HepG2 (cell line): ENCODE measurements around the gene TLCD1. TPM values are rescaled to one million over a fixed set of nuclear protein-coding genes. Genes with fewer than 3 reads are reported as not detected.

Source experiments
- ATAC-seq: fragments of 200-7000 bp; cut with Tn5 transposase; 3 replicates; pipeline ENCODE4 v1.9.1; 2020; ENCODE audit warnings: mild to moderate bottlenecking, moderate library complexity
- BruUV-seq: library from RNA; stranded (reverse); fragments of 400-500 nt; replicated peaks from 2 replicates; lab custom pipeline; 2021; lab: Mats Ljungman, UMichigan
- CTCF ChIA-PET: fragments of 300-600 bp; formaldehyde crosslinking; extraction: SDS; loops from one replicate; lab custom pipeline; 2021; ENCODE audit warnings: low total read pairs, inconsistent platforms, low intra/inter-chr PET ratio; lab: Yijun Ruan, JAX
- POLR2A ChIA-PET: fragments of 350-600 bp; sonication (Branson Sonifier 250); formaldehyde crosslinking; loops from one replicate; lab custom pipeline; 2020; ENCODE audit warnings: antibody characterized with exemption, inconsistent platforms; lab: Yijun Ruan, JAX
- DNase-seq: peaks from one replicate; pipeline ENCODE4 v3.0.0-alpha.2; 2015; ENCODE audit warnings: low spot score
- FAIRE-seq: peaks from 3 replicates; lab custom pipeline; 2011; peaks lifted over from hg19 to GRCh38; lab: Jason Lieb, UNC
- H2AFZ ChIP-seq: one replicate; pipeline ENCODE4 v1.6.1; 2011; ENCODE audit warnings: low read length, inconsistent platforms
- H3K27ac ChIP-seq: fragments of 300-600 bp; 3 replicates; pipeline ENCODE4 v1.8.0; 2011; ENCODE audit warnings: mixed run types, mild to moderate bottlenecking, mixed read lengths, low read length, inconsistent platforms; ENCODE audit not compliant: insufficient read depth; ENCODE audit errors: extremely low read length
- H3K27me3 ChIP-seq, 2 experiments: fragments of 200-600 bp in 1 of 2; 2 replicates in 1 of 2; 3 replicates in 1 of 2; pipeline versions ENCODE4 v1.6.0 to v1.8.0; 2011; ENCODE audit warnings: low read length in 2 of 2, mild to moderate bottlenecking in 2 of 2, moderate library complexity in 2 of 2, inconsistent platforms in 1 of 2; ENCODE audit not compliant: insufficient read depth in 2 of 2, control insufficient read depth in 1 of 2
- H3K36me3 ChIP-seq, 2 experiments: fragments of 200-600 bp in 1 of 2; replicated peaks in 1 of 2; 2 replicates in 1 of 2; 3 replicates in 1 of 2; pipeline versions ENCODE4 v1.5.1 to v1.8.0; 2011; ENCODE audit warnings: low read length in 2 of 2, inconsistent platforms in 1 of 2; ENCODE audit not compliant: insufficient read depth in 2 of 2, control insufficient read depth in 1 of 2
- H3K4me1 ChIP-seq: 2 replicates; pipeline ENCODE4 v1.5.1; 2012; ENCODE audit warnings: low read length, inconsistent platforms; ENCODE audit not compliant: insufficient read depth
- H3K4me2 ChIP-seq: 2 replicates; pipeline ENCODE4 v1.6.0; 2011; ENCODE audit warnings: low read depth, low read length, inconsistent platforms
- H3K4me3 ChIP-seq, 3 experiments: fragments of 200-600 bp in 1 of 3; sonication (generic), shearing (Covaris generic) in 1 of 3; replicated peaks in 1 of 3; 2 replicates each; pipeline ENCODE4 v1.5.1; 2011 to 2016; ENCODE audit warnings: low read length in 3 of 3, inconsistent platforms in 2 of 3, low read depth in 2 of 3, mild to moderate bottlenecking in 2 of 3, control low read depth in 1 of 3, mixed read lengths in 1 of 3; ENCODE audit not compliant: insufficient read depth in 1 of 3
- H3K79me2 ChIP-seq: one replicate; pipeline ENCODE4 v1.6.1; 2011; ENCODE audit warnings: low read length, inconsistent platforms; ENCODE audit not compliant: insufficient read depth
- H3K9ac ChIP-seq: 2 replicates; pipeline ENCODE4 v1.6.0; 2011; ENCODE audit warnings: mild to moderate bottlenecking, low read depth, low read length, inconsistent platforms; ENCODE audit not compliant: insufficient read depth
- H3K9me3 ChIP-seq: 2 replicates; pipeline ENCODE4 v1.5.1; 2012; ENCODE audit warnings: mild to moderate bottlenecking, low read length
- H4K20me1 ChIP-seq: 2 replicates; pipeline ENCODE4 v1.6.0; 2011; ENCODE audit warnings: inconsistent platforms, mild to moderate bottlenecking, low read length, moderate library complexity; ENCODE audit not compliant: insufficient read depth
- ATF7-NPFF ChIP-seq: sonication (generic); formaldehyde crosslinking; IDR thresholded peaks from 2 replicates; pipeline ENCODE4 v1.8.1; 2023; ENCODE audit warnings: mild to moderate bottlenecking, low read depth, missing genetic modification reagents, moderate library complexity
- CBX1 ChIP-seq: IDR thresholded peaks from one replicate; pipeline ENCODE4 v1.6.1; 2016; ENCODE audit warnings: antibody characterized with exemption, low read depth
- CSRNP1 ChIP-seq: sonication (generic); formaldehyde crosslinking; IDR thresholded peaks from 2 replicates; pipeline ENCODE4 v1.8.1; 2023; ENCODE audit warnings: mild to moderate bottlenecking, missing genetic modification reagents
- E2F5 ChIP-seq: sonication (generic); formaldehyde crosslinking; conservative IDR thresholded peaks from 2 replicates; pipeline ENCODE4 v1.4.0; 2020; ENCODE audit warnings: missing genetic modification reagents
- KLF16 ChIP-seq, 2 experiments: sonication (generic) in 1 of 2; formaldehyde crosslinking in 1 of 2; IDR thresholded peaks; 2 replicates each; pipeline versions ENCODE4 v1.6.1 to v1.8.0; 2016 to 2023; ENCODE audit warnings: missing genetic modification reagents in 2 of 2, missing compliant biosample characterization in 1 of 2
- NCOA5 ChIP-seq: sonication (generic); formaldehyde crosslinking; IDR thresholded peaks from 2 replicates; pipeline ENCODE4 v1.4.0; 2020; ENCODE audit warnings: missing genetic modification reagents
- REL ChIP-seq: sonication (generic); formaldehyde crosslinking; conservative IDR thresholded peaks from 2 replicates; pipeline ENCODE4 v1.8.0; 2022; ENCODE audit warnings: mild to moderate bottlenecking, missing genetic modification reagents, moderate library complexity
- SMYD3 ChIP-seq: sonication (generic); formaldehyde crosslinking; IDR thresholded peaks from 2 replicates; pipeline ENCODE4 v1.8.1; 2023; ENCODE audit warnings: mild to moderate bottlenecking, missing genetic modification reagents
- TARDBP ChIP-seq: sonication (generic); formaldehyde crosslinking; IDR thresholded peaks from 2 replicates; pipeline ENCODE4 v1.8.0; 2022; ENCODE audit warnings: mild to moderate bottlenecking, missing genetic modification reagents
- ZMYM2 ChIP-seq: sonication (generic); formaldehyde crosslinking; IDR thresholded peaks from 2 replicates; pipeline ENCODE4 v1.8.0; 2022; ENCODE audit warnings: mild to moderate bottlenecking, missing genetic modification reagents
- ZNF264 ChIP-seq: sonication (generic); formaldehyde crosslinking; IDR thresholded peaks from 2 replicates; pipeline ENCODE4 v1.4.0; 2020; ENCODE audit warnings: missing genetic modification reagents
- ZNF33A ChIP-seq: sonication (generic); formaldehyde crosslinking; IDR thresholded peaks from 2 replicates; pipeline ENCODE4 v1.5.1; 2020; ENCODE audit warnings: missing genetic modification reagents, mild to moderate bottlenecking, moderate library complexity, borderline replicate concordance
- ZNF343 ChIP-seq: sonication (generic); formaldehyde crosslinking; IDR thresholded peaks from 2 replicates; pipeline ENCODE4 v1.4.0; 2020; ENCODE audit warnings: mild to moderate bottlenecking, missing genetic modification reagents
- ZNF503 ChIP-seq: sonication (generic); formaldehyde crosslinking; IDR thresholded peaks from 2 replicates; pipeline ENCODE4 v1.4.0; 2020; ENCODE audit warnings: missing genetic modification reagents
- ZNF629 ChIP-seq: sonication (generic); formaldehyde crosslinking; conservative IDR thresholded peaks from 2 replicates; pipeline ENCODE4 v1.5.0; 2020; ENCODE audit warnings: missing genetic modification reagents
- ZSCAN9 ChIP-seq: IDR thresholded peaks from 2 replicates; pipeline ENCODE4 v1.6.1; 2016; ENCODE audit warnings: borderline replicate concordance
- WGBS: methylation state at CpG from one replicate; pipeline ENCODE4 v1.1.6; 2017; ENCODE audit warnings: low lambda C conversion rate; 5-methylcytosine and 5-hydroxymethylcytosine counted together
- in situ Hi-C: cut with HindIII; loops from 2 replicates; pipeline ENCODE4 v1.10.0; 2017; ENCODE audit warnings: low pct_unique_long_range_greater_than_20kb; ENCODE audit not compliant: extremely low pct_ligation_motif_present
- intact Hi-C: fragments of 100-400 bp; cut with micrococcal nuclease; formaldehyde crosslinking; loops from one replicate; pipeline ENCODE4 v1.10.0; 2022; ENCODE audit not compliant: unreplicated experiment
- polyA plus RNA-seq, 8 experiments: library from polyadenylated mRNA; depleted of rRNA in 3 of 8; stranded (reverse) in 7 of 8; unstranded in 1 of 8; fragments of >200 nt; fragmentation: Illumina TruSeq in 4 of 8; extraction: Trizol in 4 of 8; gene quantifications; 2 replicates each; pipeline versions ENCODE4 v1.2.1 to v1.2.3, GENCODE V29; 2011 to 2016; ENCODE audit warnings: low read depth in 4 of 8, missing spikeins in 1 of 8, mixed read lengths in 1 of 8; ENCODE audit not compliant: insufficient read depth in 1 of 8
- total RNA-seq, 5 experiments: library from RNA; depleted of rRNA; stranded (reverse); fragments of >200 nt; fragmentation: Illumina TruSeq; extraction: Trizol; gene quantifications; 2 replicates each; pipeline ENCODE4 v1.2.3, GENCODE V29; 2016; ENCODE audit warnings: low read depth in 1 of 5
- TF ChIP-seq, protein P1 (sequence below): sonication (generic); formaldehyde crosslinking; IDR thresholded peaks from 2 replicates; pipeline ENCODE4 v1.4.0; 2020; ENCODE audit warnings: missing genetic modification reagents
- TF ChIP-seq, protein P2 (sequence below): IDR thresholded peaks from 2 replicates; pipeline ENCODE4 v1.6.1; 2016; ENCODE audit warnings: mild to moderate bottlenecking

The TLCD1 gene
- total and polyA plus RNA-seq, 2 of the 13 experiments (the other 11 are each of a cell fraction or from before 2014, with no cell fraction given) = 14.9 to 19.6 TPM

GRCh38 chr17:28686296-28686695 is 39.7 kb downstream of the TLCD1 start (continued):
- no peak for TF ChIP-seq TARDBP (CRISPR knock-in tag)
- no peak for TF ChIP-seq ZNF503
- TF ChIP-seq NCOA5 (CRISPR knock-in tag) = no peak

DNA sequence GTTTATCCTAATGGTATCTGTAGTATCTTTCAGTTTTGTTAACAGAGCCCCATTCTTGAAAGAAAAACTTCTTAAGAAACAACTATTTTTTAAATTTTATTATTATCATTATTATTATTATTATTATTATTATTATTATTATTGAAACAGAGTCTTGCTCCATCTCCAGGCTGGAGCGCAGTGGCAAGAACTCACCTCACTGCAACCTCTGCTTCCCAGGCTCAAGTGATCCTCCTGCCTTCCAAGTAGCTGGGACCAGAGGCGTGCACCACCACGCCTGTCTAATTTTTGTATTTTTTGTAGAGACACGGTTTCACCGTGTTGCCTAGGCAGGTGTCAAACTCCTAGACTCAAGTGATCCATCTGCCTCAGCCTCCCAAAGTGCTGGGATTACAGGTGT is 40.7 kb downstream of the TLCD1 start:
- no peak overlapping the region for H2AFZ ChIP-seq
- no peaks in the 10 kb centered on the region for H3K27me3 ChIP-seq
- in situ Hi-C loops (no loop called here), intact Hi-C loops (loop anchor here (2.0 kb wide), 2 partner anchors 41 to 65 kb away; partner anchors contain the start of gene TLCD1)
- no peak for FAIRE-seq
- no peak overlapping the region for H3K9ac ChIP-seq
- H3K27ac ChIP-seq = no peak overlapping the region
- H3K9me3 ChIP-seq = no peaks in the 10 kb centered on the region
- no TSS peak for BruUV-seq
- WGBS = 97% methylated on average over 5 of the region's 5 CpGs
- ATAC-seq = no peak
- H3K4me3 ChIP-seq = no peak overlapping the region
- no peak overlapping the region for H3K4me2 ChIP-seq
- ChIA-PET POLR2A (no interaction called here), CTCF (interaction anchor here (1.2 kb wide), 1 partner anchor 35 kb away, joined by 4 read pairs; the partner anchor contains the start of gene RPL23A)
- no peaks in the 10 kb centered on the region for H3K79me2 ChIP-seq
- no peaks in the 10 kb centered on the region for H4K20me1 ChIP-seq
- DNase-seq = no peak
- H3K4me1 ChIP-seq = 0 out of 2 replicates have a peak, but pooled peaks cover 7% of the 10 kb centered on the region
- H3K36me3 ChIP-seq = peaks cover 58 to 96% of the 10 kb centered on the region in 2 experiments
- TF ChIP-seq ATF7-NPFF (CRISPR knock-in tag) (no peak), ZNF343 (CRISPR knock-in tag) (no peak), E2F5 (CRISPR knock-in tag) (no peak), ZNF629 (no peak), CBX1 (no peak), ZNF264 (no peak), REL (CRISPR knock-in tag) (no peak), ZMYM2 (CRISPR knock-in tag) (no peak), ZSCAN9 (CRISPR knock-in tag) (no peak), SMYD3 (CRISPR knock-in tag) (no peak), CSRNP1 (CRISPR knock-in tag) (no peak), KLF16 (CRISPR knock-in tag; IDR thresholded peaks at IDR 0.05) (no peak), ZNF33A (CRISPR knock-in tag) (no peak)
- TF ChIP-seq, protein P1, sequence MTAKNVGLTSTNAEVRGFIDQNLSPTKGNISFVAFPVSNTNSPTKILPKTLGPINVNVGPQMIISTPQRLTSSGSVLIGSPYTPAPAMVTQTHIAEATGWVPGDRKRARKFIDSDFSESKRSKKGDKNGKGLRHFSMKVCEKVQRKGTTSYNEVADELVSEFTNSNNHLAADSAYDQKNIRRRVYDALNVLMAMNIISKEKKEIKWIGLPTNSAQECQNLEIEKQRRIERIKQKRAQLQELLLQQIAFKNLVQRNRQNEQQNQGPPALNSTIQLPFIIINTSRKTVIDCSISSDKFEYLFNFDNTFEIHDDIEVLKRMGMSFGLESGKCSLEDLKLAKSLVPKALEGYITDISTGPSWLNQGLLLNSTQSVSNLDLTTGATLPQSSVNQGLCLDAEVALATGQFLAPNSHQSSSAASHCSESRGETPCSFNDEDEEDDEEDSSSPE = no peak
- TF ChIP-seq, protein P2, sequence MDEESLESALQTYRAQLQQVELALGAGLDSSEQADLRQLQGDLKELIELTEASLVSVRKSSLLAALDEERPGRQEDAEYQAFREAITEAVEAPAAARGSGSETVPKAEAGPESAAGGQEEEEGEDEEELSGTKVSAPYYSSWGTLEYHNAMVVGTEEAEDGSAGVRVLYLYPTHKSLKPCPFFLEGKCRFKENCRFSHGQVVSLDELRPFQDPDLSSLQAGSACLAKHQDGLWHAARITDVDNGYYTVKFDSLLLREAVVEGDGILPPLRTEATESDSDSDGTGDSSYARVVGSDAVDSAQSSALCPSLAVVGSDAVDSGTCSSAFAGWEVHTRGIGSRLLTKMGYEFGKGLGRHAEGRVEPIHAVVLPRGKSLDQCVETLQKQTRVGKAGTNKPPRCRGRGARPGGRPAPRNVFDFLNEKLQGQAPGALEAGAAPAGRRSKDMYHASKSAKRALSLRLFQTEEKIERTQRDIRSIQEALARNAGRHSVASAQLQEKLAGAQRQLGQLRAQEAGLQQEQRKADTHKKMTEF (CRISPR knock-in tag) = no peak
